ENCODE data around the gene CRNKL1. TPM values are rescaled to one million over a fixed set of nuclear protein-coding genes. Genes with fewer than 3 reads are reported as not detected.

CRNKL1 gene
- total and polyA plus RNA-seq, 2 donors (not counting 3 experiments of a cell fraction or from before 2014, with no cell fraction given) = 4.9 to 22.3 TPM

GRCh38 chr20:20070871-20071726 is 18.8 kb upstream of the CRNKL1 start:
- intact Hi-C loops (cut with micrococcal nuclease) = no loop called here
- Histone ChIP-seq H4K20me1 (replicated peaks; ENCODE audit: control insufficient read depth, extremely low read depth, insufficient read depth, low read length) (no peaks in the 10 kb centered on the region), H3K4me1 (ENCODE audit: control insufficient read depth, extremely low read depth, insufficient read depth, low read length) (no peaks in the 10 kb centered on the region), H3K79me2 (ENCODE audit: control insufficient read depth, insufficient read depth, low read length) (no peaks in the 10 kb centered on the region), H3K4me2 (ENCODE audit: insufficient read depth, low read length) (no peak overlapping the region), H3K27ac (ENCODE audit: insufficient read depth, low read depth, low read length) (no peak overlapping the region), H3K4me3 (replicated peaks in 1 of 3; ENCODE audit: insufficient read depth in 1 of 3, low read depth in 1 of 3, low read length in 3 of 3) (no peak overlapping the region), H3K9me3 (replicated peaks; ENCODE audit: control insufficient read depth, insufficient read depth, low read length) (no peaks in the 10 kb centered on the region), H3K9ac (replicated peaks; ENCODE audit: extremely low read depth, insufficient read depth, low read length) (no peak overlapping the region), H3K36me3 (ENCODE audit: control insufficient read depth in 2 of 2, extremely low read depth in 1 of 2, insufficient read depth in 2 of 2, low read length in 2 of 2) (no peaks in the 10 kb centered on the region), H2AFZ (ENCODE audit: low read depth, low read length) (no peak overlapping the region), H3K9me1 (replicated peaks; ENCODE audit: control insufficient read depth, extremely low read depth, insufficient read depth, low read length) (no peaks in the 10 kb centered on the region), H3K27me3 (ENCODE audit: control insufficient read depth in 2 of 2, insufficient read depth in 2 of 2, low read length in 2 of 2) (peaks cover 6 to 7% of the 10 kb centered on the region in 2 experiments)
- TF ChIP-seq FOS (IDR thresholded peaks at IDR 0.05; ENCODE audit: borderline replicate concordance, insufficient read depth, low read length) (no peak), MYC (IDR thresholded peaks at IDR 0.05; ENCODE audit: low read depth, low read length) (no peak), POLR2AphosphoS5 (IDR thresholded peaks at IDR 0.05; ENCODE audit: insufficient read depth, low read depth, low read length) (no peak), JUN (IDR thresholded peaks at IDR 0.05; ENCODE audit: borderline replicate concordance, insufficient read depth, insufficient read length, low read depth) (no peak), GATA2 (IDR thresholded peaks at IDR 0.05; ENCODE audit: insufficient read depth, insufficient read length, low read depth, low read length) (no peak), EZH2 (IDR thresholded peaks at IDR 0.05; ENCODE audit: borderline replicate concordance, low read depth, low read length, severe bottlenecking) (no peak), POLR2A (IDR thresholded peaks at IDR 0.05; ENCODE audit: low read depth, low read length) (no peak)
- TF ChIP-seq, protein P1, sequence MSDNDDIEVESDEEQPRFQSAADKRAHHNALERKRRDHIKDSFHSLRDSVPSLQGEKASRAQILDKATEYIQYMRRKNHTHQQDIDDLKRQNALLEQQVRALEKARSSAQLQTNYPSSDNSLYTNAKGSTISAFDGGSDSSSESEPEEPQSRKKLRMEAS (IDR thresholded peaks at IDR 0.05; ENCODE audit: insufficient read depth, insufficient read length) = no peak
- TF ChIP-seq, protein P2, sequence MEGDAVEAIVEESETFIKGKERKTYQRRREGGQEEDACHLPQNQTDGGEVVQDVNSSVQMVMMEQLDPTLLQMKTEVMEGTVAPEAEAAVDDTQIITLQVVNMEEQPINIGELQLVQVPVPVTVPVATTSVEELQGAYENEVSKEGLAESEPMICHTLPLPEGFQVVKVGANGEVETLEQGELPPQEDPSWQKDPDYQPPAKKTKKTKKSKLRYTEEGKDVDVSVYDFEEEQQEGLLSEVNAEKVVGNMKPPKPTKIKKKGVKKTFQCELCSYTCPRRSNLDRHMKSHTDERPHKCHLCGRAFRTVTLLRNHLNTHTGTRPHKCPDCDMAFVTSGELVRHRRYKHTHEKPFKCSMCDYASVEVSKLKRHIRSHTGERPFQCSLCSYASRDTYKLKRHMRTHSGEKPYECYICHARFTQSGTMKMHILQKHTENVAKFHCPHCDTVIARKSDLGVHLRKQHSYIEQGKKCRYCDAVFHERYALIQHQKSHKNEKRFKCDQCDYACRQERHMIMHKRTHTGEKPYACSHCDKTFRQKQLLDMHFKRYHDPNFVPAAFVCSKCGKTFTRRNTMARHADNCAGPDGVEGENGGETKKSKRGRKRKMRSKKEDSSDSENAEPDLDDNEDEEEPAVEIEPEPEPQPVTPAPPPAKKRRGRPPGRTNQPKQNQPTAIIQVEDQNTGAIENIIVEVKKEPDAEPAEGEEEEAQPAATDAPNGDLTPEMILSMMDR (IDR thresholded peaks at IDR 0.05; ENCODE audit: extremely low read depth in 1 of 2, insufficient read depth in 1 of 2, low read depth in 1 of 2, low read length in 2 of 2) = no peak
- FAIRE-seq = no peak
- POLR2A ChIA-PET = no interaction called here
- no TSS peak for BruUV-seq (replicated peaks)
- no peak for DNase-seq (ENCODE audit: low read depth, low spot score)
- CTCF ChIA-PET = no interaction called here
- dilution Hi-C loops (cut with MboI; ENCODE audit: extremely low pct_ligation_motif_present, low sequenced_read_pairs) = no loop called here

Data from endothelial cell of umbilical vein (primary cell).